ENCODE data around the gene SUPT5H. TPM values are rescaled to one million over a fixed set of nuclear protein-coding genes. Genes with fewer than 3 reads are reported as not detected.

SUPT5H gene
- total RNA-seq, 1 donor from 2014 or later, result 139 TPM

GRCh38 chr19:39479916-39480315 is 34.5 kb downstream of the SUPT5H start:
- Mint-ChIP-seq H3K27me3 (ENCODE audit: unreplicated experiment) (peaks cover 4% of the 10 kb centered on the region), H3K4me3 (ENCODE audit: unreplicated experiment) (peak overlapping the region; percentile 80), H3K9me3 (ENCODE audit: unreplicated experiment) (no peaks in the 10 kb centered on the region), H3K4me1 (ENCODE audit: unreplicated experiment) (peaks cover 48% of the 10 kb centered on the region), H3K36me3 (ENCODE audit: low read depth, unreplicated experiment) (peaks cover 13% of the 10 kb centered on the region), H3K27ac (ENCODE audit: unreplicated experiment) (peak overlapping the region; percentile 84)
- no peak for DNase-seq (ENCODE audit: low spot score)
- no peak for TF ChIP-seq CTCF (IDR thresholded peaks at IDR 0.05; ENCODE audit: unreplicated experiment)

- DNase-seq (ENCODE audit: low spot score), result peak; percentile 100
- Mint-ChIP-seq H3K9me3 (ENCODE audit: unreplicated experiment) (no peaks in the 10 kb centered on the region), H3K4me1 (ENCODE audit: unreplicated experiment) (peaks cover 44% of the 10 kb centered on the region), H3K27ac (ENCODE audit: unreplicated experiment) (peak within 1 kb of the TSS; percentile 94), H3K36me3 (ENCODE audit: low read depth, unreplicated experiment) (peaks cover 12% of the 10 kb centered on the region), H3K27me3 (ENCODE audit: unreplicated experiment) (peaks cover 4% of the 10 kb centered on the region), H3K4me3 (ENCODE audit: unreplicated experiment) (peak within 1 kb of the TSS; percentile 94)
- no peak for TF ChIP-seq CTCF (IDR thresholded peaks at IDR 0.05; ENCODE audit: unreplicated experiment)
Observed at GRCh38 chr19:39480337-39481228, 35.2 kb downstream of the SUPT5H start, which contains the start of gene TIMM50. TSS of gene TIMM50 (plus strand) at chr19:39480838. CDS start at chr19:39480854, 16 bp downstream.

GRCh38 chr19:39481229-39481545 is 35.8 kb downstream of the SUPT5H start:
- H3K4me1 Mint-ChIP-seq (ENCODE audit: unreplicated experiment), result peaks cover 40% of the 10 kb centered on the region
- peak overlapping the region; percentile 94 for H3K4me3 Mint-ChIP-seq (ENCODE audit: unreplicated experiment)
- H3K27ac Mint-ChIP-seq (ENCODE audit: unreplicated experiment), result peak overlapping the region; percentile 94
- H3K36me3 Mint-ChIP-seq (ENCODE audit: low read depth, unreplicated experiment), result peaks cover 12% of the 10 kb centered on the region
- TF ChIP-seq CTCF (IDR thresholded peaks at IDR 0.05; ENCODE audit: unreplicated experiment), result no peak
- no peak for DNase-seq (ENCODE audit: low spot score)
- H3K27me3 Mint-ChIP-seq (ENCODE audit: unreplicated experiment), result peaks cover 4% of the 10 kb centered on the region
- H3K9me3 Mint-ChIP-seq (ENCODE audit: unreplicated experiment), result no peaks in the 10 kb centered on the region

GRCh38 chr19:39481676-39482075 is 36.3 kb downstream of the SUPT5H start:
- H3K27ac Mint-ChIP-seq (ENCODE audit: unreplicated experiment), result peak overlapping the region; percentile 94
- peak overlapping the region; percentile 94 for H3K4me3 Mint-ChIP-seq (ENCODE audit: unreplicated experiment)
- peaks cover 12% of the 10 kb centered on the region for H3K36me3 Mint-ChIP-seq (ENCODE audit: low read depth, unreplicated experiment)
- no peak for TF ChIP-seq CTCF (IDR thresholded peaks at IDR 0.05; ENCODE audit: unreplicated experiment)
- no peak for DNase-seq (ENCODE audit: low spot score)
- H3K4me1 Mint-ChIP-seq (ENCODE audit: unreplicated experiment), result peaks cover 37% of the 10 kb centered on the region
- no peaks in the 10 kb centered on the region for H3K9me3 Mint-ChIP-seq (ENCODE audit: unreplicated experiment)
- peaks cover 4% of the 10 kb centered on the region for H3K27me3 Mint-ChIP-seq (ENCODE audit: unreplicated experiment)

GRCh38 chr19:39483141-39483540 is 37.8 kb downstream of the SUPT5H start:
- no peak for TF ChIP-seq CTCF (IDR thresholded peaks at IDR 0.05; ENCODE audit: unreplicated experiment)
- DNase-seq (ENCODE audit: low spot score), result no peak
- peaks cover 36% of the 10 kb centered on the region for H3K4me1 Mint-ChIP-seq (ENCODE audit: unreplicated experiment)
- H3K27ac Mint-ChIP-seq (ENCODE audit: unreplicated experiment), result no peak overlapping the region
- no peak overlapping the region for H3K4me3 Mint-ChIP-seq (ENCODE audit: unreplicated experiment)
- no peaks in the 10 kb centered on the region for H3K9me3 Mint-ChIP-seq (ENCODE audit: unreplicated experiment)
- H3K27me3 Mint-ChIP-seq (ENCODE audit: unreplicated experiment), result peaks cover 6% of the 10 kb centered on the region
- H3K36me3 Mint-ChIP-seq (ENCODE audit: low read depth, unreplicated experiment), result peaks cover 20% of the 10 kb centered on the region
